OCI-M1 (cell line): Measurements from ENCODE around the gene MCF2L2.
A peak's percentile ranks its signal among the peaks of the same experiment; 100 is the strongest.

ENCODE experiments used
- DNase-seq: peaks from one replicate; lab custom pipeline; 2025; lab: John Stamatoyannopoulos, UW

The MCF2L2 gene

DNA sequence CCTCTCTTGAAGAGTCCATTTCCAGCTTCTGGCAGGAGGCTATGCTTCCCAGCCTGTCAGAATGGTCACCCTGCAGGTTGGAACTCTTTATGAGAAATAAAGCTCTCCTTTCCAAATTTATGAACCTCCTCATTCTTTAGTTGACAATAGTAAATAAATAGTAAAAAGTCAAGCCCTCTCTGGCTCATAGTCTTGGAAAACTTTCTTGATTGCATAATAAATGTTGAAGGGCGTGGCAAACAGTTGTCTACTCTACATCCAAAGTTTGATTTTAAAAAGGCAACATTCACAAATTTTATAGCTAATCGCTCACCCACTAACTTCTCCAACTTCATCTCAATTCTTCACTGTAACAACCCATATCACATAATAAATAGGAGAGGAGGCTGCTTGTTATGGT lies 58.8 kb downstream of the MCF2L2 start:
- DNase-seq = peak; percentile 49

DNA sequence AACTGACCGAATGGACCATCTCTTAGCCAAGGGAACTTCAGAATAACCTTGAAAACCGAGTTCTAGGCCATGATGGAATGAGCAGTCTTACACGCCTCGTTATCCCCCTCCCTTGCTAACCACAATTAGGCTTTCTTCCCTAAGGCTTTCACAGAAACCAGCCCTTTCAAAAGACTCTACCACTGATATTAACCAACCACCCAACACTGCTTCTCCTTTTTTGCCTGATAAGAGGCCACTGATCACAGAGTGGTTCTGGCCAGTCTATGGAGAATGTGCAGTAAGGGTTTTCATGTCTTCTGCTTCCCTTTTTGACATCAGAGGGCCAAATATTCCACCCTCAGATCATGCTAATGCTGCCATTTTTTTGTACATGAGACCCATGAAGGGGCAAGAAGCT lies 59.3 kb downstream of the MCF2L2 start:
- DNase-seq = peak; percentile 95

DNA sequence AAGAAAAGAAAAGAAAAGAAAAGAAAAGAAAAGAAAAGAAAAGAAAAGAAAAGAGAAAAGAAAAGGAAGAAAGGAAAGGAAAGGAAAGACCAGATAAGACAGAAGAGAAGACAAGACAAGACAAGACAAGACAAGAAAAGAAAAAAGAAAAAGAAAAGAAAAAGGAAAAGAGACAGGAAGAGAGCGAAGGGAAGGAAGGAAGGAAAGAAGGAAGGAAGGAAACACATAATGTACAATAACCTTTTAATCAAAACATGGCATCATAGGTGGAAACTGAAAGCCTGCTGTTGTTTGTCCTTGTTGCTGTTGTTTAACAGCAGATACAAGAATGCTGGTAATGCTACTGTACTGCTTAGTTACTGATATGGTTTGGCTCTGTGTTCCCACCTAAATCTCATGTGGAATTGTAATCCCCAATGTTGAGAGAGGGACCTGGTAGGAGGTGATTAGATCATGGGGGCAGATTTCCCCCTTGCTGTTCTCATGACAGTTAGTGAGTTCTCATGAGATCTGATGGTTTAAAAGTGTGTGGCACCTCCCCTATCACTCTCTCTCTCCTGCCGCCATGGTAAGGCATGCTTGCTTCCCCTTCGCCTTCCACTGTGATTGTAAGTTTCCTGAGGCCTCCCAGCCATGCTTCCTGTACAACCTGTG lies 67.3 kb downstream of the MCF2L2 start:
- DNase-seq = peak; percentile 82

DNA sequence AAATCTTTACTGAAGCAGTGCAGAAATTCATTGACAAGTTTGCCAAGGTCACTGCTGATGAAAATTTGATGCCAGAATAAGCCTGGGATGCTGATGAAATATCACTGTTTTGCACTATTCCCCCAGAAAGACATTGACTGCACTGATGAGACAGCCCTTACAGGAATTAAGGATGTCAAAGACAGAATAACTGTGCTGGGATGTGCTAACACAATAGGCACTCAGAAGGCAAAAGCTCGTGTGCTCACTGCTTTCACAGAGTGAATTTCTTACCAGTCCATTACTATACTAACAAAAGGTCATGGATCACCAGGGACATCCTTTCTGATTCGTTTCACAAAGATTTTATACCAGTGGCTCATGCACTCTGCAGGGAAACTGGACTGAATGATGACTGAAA lies 69.4 kb downstream of the MCF2L2 start:
- DNase-seq = no peak

DNA sequence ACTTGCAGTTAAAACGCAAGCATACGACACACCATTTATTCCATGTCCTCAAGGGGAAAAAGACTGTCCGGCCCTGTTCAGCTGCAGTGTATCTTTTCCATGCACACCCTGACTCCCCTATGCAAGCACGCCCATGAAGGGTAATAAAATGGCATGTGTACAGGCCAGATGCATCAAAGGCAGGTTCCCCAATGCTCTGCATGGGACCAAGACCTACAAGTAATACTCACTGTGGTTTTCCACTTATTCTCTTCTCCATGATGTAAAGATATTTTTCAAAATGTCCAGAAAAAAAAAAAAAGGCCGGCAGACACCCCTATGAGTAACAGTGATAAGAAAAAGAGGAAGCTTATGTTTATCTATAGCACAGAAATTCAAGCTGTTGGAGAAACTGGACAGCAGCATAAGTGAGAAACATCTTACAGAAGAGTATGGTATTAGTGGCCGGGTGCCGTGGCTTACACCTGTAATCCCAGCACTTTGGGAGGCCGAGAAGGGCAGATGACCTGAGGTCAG lies 70.8 kb downstream of the MCF2L2 start:
- DNase-seq = peak; percentile 90

DNA sequence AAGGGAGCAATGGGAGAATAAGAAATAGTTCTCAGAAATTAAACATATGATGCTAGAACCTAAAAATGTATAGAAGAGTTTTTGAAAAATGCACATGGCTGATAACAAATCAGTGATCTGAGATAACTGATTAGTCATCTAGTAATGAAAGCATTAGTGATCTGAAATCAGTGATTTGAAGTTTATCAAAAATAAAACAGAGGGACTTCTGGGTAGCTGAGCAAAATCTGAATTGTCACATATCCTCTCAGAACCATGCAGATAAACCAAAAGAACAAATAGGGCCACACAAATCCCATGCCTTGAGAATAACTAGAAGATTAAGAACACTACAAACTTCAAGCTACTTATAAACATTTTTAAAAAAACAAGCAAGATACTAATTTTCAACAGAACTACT lies 71.5 kb downstream of the MCF2L2 start:
- no peak for DNase-seq

DNA sequence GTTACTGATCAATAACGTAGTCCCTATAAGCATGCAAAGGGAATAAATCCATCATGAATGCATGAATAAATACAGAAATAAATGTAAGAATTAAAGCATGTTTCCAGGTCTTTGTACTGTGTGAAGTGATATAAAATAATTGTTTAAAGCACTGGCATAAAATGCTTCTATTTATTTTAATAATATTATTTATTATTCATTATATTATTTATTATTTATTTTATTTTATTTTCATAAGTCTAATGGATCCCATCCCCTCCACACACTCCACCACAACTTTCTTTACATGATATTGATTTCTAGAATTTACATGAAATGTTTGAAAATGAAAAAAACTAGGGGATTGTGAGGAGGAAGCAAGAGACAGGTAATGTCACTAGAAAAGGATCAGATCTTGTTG lies 73.5 kb downstream of the MCF2L2 start:
- no peak for DNase-seq

DNA sequence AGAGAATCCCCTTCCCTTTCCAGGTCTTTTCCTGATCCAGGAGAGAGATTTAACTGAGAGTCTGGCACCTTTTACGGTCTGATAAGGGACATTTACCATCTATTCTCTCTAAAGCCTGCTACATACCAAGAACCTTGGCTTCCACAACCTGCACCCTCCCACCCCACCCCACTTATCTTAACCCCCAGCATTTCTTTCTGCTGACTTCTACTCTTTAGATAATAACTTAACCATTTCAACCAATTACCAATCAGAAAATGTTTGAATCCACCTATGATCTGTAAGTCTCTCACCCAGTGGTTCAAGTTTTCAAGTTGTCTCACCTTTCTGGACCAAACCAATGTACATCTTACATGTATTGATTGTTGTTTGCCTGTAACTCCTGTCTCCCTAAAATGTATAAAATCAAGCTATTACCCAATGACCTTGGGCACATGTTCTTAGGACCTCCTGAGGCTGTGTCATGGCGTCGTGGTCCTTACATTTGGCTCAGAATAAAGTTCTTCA lies 74.0 kb downstream of the MCF2L2 start:
- DNase-seq = peak; percentile 79

DNA sequence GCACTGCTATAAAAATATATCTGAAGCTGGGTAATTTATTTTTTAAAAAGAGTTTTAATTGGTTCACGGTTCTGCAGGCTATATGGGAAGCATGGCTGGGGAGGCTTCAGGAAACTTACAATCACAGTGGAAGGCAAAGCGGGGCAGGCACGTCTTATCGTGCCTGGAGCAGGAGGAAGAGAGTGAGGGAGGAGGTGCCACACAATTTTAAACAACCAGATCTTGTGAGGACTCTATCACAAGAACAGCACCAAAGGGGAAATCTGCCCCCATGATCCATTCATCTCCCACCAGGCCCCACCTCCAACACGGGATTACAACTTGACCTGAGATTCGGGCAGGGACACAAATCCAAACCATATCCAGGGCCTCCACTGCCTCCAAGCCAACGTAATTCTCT lies 75.0 kb downstream of the MCF2L2 start:
- no peak for DNase-seq

DNA sequence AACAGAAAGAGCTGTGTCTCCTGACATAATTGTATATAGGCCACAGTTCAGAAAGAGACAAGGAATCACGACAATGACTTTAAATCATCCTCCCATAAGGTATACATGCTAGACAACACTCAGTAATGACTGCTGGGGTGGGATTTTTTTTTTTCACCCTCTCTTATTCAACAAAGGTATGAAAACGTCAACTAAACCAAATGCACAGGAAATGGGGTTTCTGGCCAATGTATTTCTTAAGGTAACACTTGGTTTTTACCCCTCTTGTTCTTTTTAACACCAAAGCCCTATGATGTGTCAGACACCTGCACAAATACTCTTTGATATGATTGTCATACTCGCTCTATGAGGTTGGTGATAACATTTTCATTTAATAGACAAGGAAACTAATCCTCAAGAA lies 78.3 kb downstream of the MCF2L2 start:
- no peak for DNase-seq

DNA sequence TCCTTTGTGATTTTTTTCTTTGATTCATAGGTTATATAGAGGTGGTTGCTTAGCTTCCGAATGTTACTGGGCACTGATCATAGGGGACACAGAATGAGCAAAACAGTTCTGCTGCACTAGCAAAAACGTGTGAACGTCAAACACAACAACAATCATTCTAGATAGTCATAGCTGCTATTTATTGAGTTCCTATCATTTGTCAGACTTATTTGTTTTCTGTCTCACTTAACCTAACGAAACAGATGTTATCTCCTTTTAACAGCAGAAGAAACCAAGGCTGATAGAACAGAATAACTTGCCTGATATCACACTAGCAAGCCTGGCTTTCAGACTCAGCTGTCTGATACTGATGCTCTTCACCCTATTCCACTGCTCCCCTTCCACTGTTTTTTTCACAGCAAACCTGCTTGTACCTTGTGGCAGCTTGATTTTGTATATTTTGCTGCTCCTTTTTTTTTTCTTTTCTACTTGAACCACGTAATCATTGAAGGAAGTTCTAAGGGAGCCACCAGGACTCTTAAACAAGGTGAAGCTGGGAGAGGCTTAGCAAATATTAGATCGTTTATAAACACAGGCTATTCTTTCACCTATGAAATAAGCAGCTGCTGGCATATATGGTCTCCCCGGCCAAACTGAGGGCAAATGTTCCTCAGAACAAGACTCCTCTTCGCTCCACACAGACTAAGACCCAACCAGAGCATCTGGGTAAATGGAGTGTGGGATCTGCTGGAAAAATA lies 78.8 kb downstream of the MCF2L2 start:
- peak; percentile 40 for DNase-seq

DNA sequence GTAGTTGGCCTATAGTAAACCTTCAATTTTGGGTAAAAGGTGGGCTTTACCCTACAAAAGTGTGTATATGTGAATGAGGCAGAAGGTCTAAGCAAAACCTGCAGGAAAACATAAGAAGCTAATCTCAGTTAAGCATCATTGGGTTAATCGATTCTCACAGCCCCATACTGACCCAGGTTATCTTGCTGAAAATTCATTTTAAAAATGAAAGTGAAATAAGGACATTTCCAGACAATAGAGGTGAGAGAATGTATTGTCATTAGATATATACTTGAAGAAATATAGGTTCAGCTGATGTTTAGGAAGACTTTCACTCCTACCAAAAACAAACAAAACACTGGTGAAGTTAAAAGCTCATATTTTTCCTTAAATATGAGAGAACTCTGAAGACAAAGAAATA lies 85.6 kb downstream of the MCF2L2 start:
- DNase-seq = peak; percentile 24

DNA sequence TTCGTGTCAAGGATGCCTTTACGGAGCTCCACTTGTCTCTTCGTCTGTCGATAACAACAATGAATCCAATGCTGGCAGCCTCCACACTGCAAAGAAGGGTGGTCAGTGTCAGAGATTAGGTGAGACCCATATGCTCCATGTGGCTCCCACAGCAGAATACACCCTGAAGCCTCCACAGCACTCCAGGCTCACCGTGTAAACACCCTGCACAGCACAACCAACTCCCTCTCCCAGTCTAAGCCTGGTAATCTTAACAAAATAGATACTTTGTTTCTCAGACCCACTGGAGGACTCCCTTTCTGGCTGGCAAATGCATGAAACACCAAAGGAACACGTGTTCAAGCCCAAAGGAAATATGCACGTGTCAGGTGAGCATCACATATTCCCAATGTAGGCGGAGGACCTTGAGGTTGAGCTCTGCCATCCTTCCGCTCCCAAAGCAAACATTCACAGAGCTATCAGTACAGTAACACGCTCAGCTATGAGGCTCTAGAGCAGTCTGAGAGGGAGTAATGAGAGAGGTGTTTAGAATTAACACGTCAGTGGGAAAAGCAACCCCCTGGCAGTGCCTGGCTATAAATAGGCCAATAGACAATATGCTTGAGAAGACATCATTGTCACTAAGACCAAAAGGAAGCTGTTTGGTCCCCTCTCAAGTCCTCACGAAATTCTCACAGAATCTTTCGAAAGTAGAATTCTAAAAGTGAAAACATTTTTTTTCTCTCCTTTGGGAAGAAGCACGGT lies 86.7 kb downstream of the MCF2L2 start:
- no peak for DNase-seq

DNA sequence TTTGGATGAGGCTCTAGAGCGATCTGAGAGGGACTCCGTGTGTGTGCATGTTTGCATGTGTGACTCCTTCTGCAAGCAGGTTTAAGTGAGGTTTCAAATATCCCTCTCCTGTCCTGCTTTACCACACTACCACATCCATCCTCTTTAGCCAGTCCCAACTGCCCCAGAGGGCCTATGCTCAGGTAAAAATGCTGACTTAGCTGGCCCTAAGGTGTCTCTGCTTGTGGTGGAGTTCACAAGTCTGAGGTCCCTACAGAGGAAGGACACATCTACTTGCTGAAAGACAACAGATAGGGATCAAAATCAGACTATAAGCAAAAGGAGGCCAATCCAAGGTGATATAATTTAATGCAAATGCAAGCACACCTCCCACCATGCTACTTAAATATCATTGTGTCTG lies 88.2 kb downstream of the MCF2L2 start:
- DNase-seq = no peak

DNA sequence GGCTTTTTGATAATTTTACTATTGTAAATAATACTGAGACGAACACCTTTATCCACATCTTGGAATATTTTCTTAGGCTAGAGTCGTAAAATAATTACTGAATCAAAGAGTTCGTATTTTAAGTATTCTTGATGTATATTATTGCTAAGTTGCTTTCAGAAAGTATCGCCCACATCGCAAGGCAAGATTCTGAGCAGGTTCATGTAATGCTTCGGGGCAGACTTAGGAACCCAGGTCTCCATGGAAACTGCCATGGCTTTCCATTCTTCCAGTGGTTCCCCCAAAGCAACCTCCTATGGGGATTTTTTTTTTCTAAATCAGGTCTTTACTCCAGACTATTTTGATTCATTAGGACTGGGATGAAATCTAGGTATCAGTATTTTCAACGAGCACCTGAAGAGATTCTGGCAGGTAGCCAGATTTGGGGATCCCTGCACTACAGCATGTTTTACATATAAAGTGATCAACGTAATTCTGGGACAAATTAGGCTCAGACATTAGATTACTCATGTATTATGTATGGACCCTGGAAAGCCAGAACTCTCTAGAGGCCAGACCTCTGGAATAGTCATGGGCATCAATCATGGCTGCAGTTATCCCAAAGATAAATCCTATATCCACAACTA lies 88.8 kb downstream of the MCF2L2 start:
- DNase-seq = no peak

DNA sequence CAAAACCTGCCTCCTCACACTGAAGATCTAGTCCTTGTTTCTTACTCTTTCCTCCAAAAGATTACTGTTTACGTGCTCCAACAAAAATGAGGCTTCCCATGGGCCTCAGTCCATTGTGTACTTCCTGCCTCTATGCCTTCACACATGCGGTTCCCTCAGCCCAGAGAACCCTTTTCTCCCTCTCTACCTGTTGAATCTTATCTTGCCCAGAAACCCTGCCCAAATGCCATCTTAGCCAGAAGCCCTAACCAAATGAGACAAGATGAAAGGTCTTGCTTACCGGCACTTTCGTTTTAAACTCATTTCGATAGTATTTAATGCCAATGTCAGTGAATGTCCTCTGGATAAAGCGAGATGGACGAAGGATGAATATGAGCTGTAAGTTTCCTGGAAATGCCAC lies 89.9 kb downstream of the MCF2L2 start:
- no peak for DNase-seq

DNA sequence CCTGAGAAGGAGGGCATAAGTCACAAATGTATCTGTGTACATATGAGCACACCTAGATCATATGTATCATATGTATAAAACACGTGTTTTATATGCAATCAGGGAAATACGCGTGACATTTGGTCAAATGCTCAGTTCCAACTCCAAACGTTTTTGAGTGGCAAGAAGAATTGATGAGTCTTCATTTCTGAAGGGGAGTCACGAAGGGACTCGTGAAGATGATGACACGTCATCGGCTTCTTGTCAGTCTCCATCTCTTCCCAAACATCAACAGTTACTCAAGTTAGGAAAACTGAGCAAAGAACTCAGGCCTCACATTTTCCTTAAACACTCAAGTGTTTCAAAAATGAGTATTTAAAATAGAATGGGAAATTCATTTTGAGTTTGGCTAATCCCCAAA lies 95.9 kb downstream of the MCF2L2 start:
- no peak for DNase-seq

DNA sequence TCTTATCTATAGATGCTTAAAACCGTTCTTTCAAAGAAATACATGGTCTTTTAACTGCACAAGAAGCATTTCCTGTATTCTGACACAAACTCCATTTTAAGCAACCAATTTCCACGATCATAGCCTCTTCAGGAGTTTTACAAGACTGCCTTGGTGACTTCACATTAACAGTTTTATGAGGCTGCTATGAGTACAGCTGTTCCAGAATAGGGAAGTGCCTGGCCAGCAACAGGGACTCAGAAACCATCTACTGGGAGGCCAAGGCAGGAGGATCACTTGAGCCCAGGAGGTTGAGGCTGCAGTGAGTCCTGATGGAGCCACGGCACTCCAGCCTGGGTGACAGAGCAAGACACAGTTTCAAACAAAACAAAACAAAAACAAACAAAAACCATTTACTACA lies 96.9 kb downstream of the MCF2L2 start:
- DNase-seq = peak; percentile 26

DNA sequence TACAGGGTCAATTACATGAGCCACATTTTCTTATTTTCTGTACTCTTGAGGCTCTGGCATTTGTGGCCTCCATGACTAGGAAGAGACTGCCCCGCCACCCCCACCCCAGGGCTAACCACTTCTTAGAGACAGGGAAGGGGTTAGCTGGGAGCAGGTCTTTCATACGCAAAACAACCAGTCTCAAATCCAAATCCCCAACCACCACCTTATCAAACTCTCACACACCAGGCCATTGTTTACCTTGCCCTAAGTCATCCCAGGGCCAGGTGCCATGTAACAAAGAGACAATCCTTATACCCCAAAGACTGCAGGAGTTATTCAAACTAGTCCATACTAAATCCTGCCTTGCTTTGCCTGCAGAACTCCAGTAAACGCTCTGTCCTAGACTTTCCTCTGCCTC lies 97.5 kb downstream of the MCF2L2 start:
- peak; percentile 40 for DNase-seq

DNA sequence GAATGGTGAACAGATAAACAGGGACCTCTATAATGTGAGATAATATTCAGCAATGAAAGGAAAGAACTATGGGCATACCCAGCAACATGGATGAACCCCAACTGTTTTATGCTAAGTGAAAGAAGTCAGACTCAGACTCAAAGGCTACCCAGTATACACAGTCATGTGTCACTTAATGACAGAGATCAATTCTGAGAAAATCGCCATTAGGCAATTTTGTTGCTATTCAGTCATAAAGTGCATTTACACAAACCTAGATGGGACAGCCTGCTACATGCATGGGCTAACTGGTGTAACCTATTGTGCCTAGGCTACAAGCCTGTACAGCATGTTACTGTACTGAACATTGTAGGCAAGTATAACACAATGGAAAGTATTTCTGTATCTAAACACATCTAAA lies 98.9 kb downstream of the MCF2L2 start:
- no peak for DNase-seq

DNA sequence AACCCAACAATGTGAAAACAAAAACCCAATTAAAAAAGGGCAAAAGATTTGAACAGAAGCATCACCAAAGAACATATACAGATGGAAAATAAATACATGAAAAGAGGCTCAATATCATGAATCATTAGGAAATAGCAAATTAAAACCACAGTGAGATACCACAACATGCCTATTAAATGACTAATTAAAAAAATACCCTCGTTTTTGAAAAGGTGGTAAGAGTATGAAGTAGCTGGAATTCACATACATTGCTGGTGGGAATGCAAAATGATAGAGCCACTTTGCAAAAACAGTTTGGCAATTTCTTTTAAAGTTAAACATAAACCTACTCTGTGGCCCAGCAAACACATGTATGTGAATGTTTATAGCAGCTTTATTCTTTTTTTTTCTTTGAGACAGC lies 99.6 kb downstream of the MCF2L2 start:
- no peak for DNase-seq

DNA sequence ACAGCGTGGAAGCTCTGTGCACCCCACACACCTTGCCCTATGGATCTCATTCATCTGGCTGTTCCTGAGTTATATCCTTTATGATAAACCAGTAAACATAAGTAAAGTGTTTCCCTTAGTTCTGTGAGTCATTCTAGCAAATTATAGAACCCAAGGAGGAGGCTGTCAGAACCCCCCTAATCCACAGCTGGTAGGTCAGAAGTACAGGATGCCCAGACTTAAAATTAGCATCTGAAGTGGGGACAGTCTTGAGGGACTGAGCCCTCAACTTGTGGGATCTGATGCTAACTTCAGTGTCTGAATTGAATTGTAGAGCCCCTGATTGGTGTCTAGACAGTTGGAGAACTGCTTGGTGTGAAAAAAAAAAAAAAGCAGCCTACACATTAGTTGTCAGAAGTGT lies 100.3 kb downstream of the MCF2L2 start:
- no peak for DNase-seq
